Gastrocnemius medialis (tissue), 4 donors: ENCODE data around the gene ITPR1.

Experiments used
- CTCF ChIP-seq, 5 experiments: fragments of 450-650 bp in 3 of 5; fragments of 200-600 bp in 2 of 5; sonication (generic) in 2 of 5; IDR thresholded peaks in 4 of 5; conservative IDR thresholded peaks in 1 of 5; 1 replicate in 4 of 5; 2 replicates in 1 of 5; pipeline ENCODE4 v1.5.1; 2016 to 2019; ENCODE audit warnings: antibody characterized with exemption in 5 of 5, mild to moderate bottlenecking in 3 of 5, moderate library complexity in 3 of 5
- POLR2A ChIP-seq, 2 donors: fragments of 450-650 bp; IDR thresholded peaks; one replicate each; pipeline ENCODE4 v1.6.1; 2017; ENCODE audit warnings: antibody characterized with exemption in 2 of 2, mild to moderate bottlenecking in 2 of 2, moderate library complexity in 2 of 2

- no peak for TF ChIP-seq CTCF (IDR thresholded peaks at IDR 0.05 in 4 of 5, conservative IDR thresholded peaks at IDR 0.05 in 1 of 5)
- TF ChIP-seq POLR2A (IDR thresholded peaks at IDR 0.05): no peak
Measured at GRCh38 chr3:4795905-4796304, 302.8 kb downstream of the ITPR1 start.
